GM23338 (cell line): ENCODE results near the gene HIGD2B.
"Not testable (repeated sequence)": the region's sequence is repeated elsewhere in the genome, so short reads cannot be mapped to it uniquely, and the experiment has no call there.

Experiments
- CREB1 ChIP-seq: fragments of 250-450 bp; sonication (Bioruptor Pico); IDR thresholded peaks from 2 replicates; pipeline ENCODE4 v1.5.0; 2020; ENCODE audit warnings: low read depth, mild to moderate bottlenecking, moderate library complexity
- CTCF ChIP-seq, 2 experiments: fragments of 200-600 bp in 1 of 2; sonication (generic) in 1 of 2; conservative IDR thresholded peaks; 2 replicates each; pipeline versions ENCODE4 v1.5.1 to v1.6.1; 2016 to 2017; ENCODE audit warnings: antibody characterized with exemption in 2 of 2, low read depth in 2 of 2, mild to moderate bottlenecking in 2 of 2, moderate library complexity in 1 of 2
- ETS1 ChIP-seq: IDR thresholded peaks from 2 replicates; pipeline ENCODE4 v1.6.1; 2016; ENCODE audit warnings: antibody characterized with exemption
- EZH2 ChIP-seq: fragments of 200-600 bp; sonication (generic); IDR thresholded peaks from one replicate; pipeline ENCODE4 v1.8.0; 2017; ENCODE audit warnings: antibody characterized with exemption, mild to moderate bottlenecking, low read depth; ENCODE audit not compliant: unreplicated experiment
- EZH2phosphoT487 ChIP-seq: fragments of 200-600 bp; sonication (generic); IDR thresholded peaks from one replicate; pipeline ENCODE4 v1.8.1; 2018; ENCODE audit warnings: antibody characterized with exemption; ENCODE audit not compliant: unreplicated experiment
- JUNB ChIP-seq: IDR thresholded peaks from one replicate; pipeline ENCODE4 v1.6.1; 2016; ENCODE audit warnings: antibody characterized with exemption; ENCODE audit not compliant: unreplicated experiment
- NANOG ChIP-seq: IDR thresholded peaks from 2 replicates; pipeline ENCODE4 v1.6.1; 2016; ENCODE audit warnings: antibody characterized with exemption, borderline replicate concordance
- POLR2AphosphoS5 ChIP-seq: IDR thresholded peaks from 2 replicates; pipeline ENCODE4 v1.6.1; 2016; ENCODE audit warnings: antibody characterized with exemption, low read depth
- REST ChIP-seq: IDR thresholded peaks from one replicate; pipeline ENCODE4 v1.6.1; 2018; ENCODE audit warnings: antibody characterized with exemption; ENCODE audit not compliant: unreplicated experiment
- STAT1 ChIP-seq: IDR thresholded peaks from one replicate; pipeline ENCODE4 v1.6.1; 2016; ENCODE audit warnings: antibody characterized with exemption; ENCODE audit not compliant: unreplicated experiment
- ZNF114 ChIP-seq: fragments of 250-450 bp; sonication (Bioruptor Pico); IDR thresholded peaks from 2 replicates; pipeline ENCODE4 v1.5.0; 2020; ENCODE audit warnings: mild to moderate bottlenecking, moderate library complexity
- ZNF331 ChIP-seq: fragments of 250-450 bp; sonication (Bioruptor Pico); IDR thresholded peaks from 2 replicates; pipeline ENCODE4 v1.5.0; 2020; ENCODE audit warnings: low read depth, mild to moderate bottlenecking, moderate library complexity
- ZNF462 ChIP-seq: fragments of 250-450 bp; sonication (Bioruptor Pico); IDR thresholded peaks from 2 replicates; pipeline ENCODE4 v1.5.0; 2020; ENCODE audit warnings: mild to moderate bottlenecking, moderate library complexity

- not testable (repeated sequence) for TF ChIP-seq EZH2; ZNF114 (CRISPR knock-in tag); CTCF (conservative IDR thresholded peaks at IDR 0.05; ENCODE audit: low read depth in 2 of 2); CREB1 (CRISPR knock-in tag); EZH2phosphoT487; POLR2AphosphoS5; REST; JUNB; ETS1; ZNF331 (CRISPR knock-in tag); STAT1; NANOG; ZNF462 (CRISPR knock-in tag)
Measured at GRCh38 chr15:72665706-72666105, 20.3 kb downstream of the HIGD2B start.
